ENCODE data around the gene OPTN.

- TF ChIP-seq CTCF (conservative IDR thresholded peaks at IDR 0.05) (no peak), ZFX (IDR thresholded peaks at IDR 0.05) (no peak)
Observed at GRCh38 chr10:13103554-13103953, 3.6 kb downstream of the OPTN start.

Data from C4-2B (cell line).